ENCODE results near the gene DDR1.
"Not testable (repeated sequence)": the region's sequence is repeated elsewhere in the genome, so short reads cannot be mapped to it uniquely, and the experiment has no call there.

Gene DDR1

GRCh38 chr6:30922447-30922852 is 38.1 kb downstream of the DDR1 start:
- DNase-seq: no peak

DNA sequence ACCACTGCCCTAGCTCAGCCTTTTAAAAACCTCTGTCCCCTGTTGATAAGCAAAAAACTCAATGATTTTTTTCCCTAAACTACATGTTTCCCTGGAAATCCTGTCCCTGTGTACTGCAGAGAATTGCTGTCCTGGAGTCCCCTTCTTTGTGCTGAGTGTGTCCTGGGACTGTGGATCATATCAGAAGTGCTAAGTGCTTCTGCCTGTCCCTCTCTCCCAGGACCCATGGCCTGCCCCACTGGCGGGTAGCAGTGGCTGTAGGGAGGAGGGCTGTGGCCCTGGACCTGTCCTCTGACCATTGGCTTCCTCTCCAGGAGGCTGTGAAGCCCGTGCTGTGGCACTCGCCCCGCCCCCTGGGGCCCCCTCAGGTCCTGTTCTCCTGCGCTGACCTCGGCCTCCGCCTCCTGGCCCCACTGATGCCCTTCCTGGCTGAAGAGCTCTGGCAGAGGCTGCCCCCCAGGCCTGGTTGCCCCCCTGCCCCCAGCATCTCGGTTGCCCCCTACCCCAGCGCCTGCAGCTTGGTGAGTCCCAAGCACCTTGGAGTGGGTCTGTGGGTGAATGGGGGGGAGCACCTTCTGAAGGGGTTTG is 39.8 kb downstream of the DDR1 start:
- not testable (repeated sequence) for DNase-seq

- no peak for DNase-seq
Observed at GRCh38 chr6:30926644-30927043, 42.3 kb downstream of the DDR1 start.

DNA sequence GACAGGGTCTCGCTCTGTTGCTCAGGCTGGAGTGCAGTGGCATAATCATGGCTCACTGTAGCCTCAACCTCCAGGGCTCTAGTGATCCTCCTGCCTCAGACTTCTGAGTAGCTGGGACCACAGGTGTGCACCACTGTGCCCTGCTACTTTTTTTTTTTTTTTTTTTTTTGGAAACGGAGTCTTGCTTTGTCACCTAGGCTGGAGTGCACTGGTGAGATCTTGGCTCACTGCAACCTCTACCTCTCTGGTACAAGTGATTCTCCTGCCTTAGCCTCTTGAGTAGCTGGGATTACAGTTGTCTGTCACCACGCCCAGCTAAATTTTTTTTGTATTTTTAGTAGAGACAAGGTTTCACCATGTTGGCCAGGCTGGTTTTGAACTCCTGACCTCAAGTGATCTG is 42.8 kb downstream of the DDR1 start:
- not testable (repeated sequence) for DNase-seq

DNA sequence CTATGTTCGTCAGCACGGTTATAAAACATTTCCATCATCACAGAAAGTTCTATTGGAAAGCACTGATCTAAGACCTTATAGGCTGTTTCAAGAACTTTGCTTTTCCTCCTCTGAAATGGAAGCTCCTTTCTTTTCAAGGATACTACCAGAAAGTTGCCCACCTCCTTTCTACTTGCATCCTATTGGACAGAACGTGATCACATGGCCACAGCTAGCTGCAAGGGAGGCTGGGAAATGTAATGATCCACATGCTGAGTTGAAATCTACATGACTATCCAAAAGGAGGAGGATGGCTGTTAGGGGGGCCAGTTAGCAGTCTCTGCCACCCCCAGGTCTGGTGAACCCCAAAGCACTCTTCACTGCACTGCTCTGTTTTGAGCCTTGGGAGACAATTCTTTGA is 44.4 kb downstream of the DDR1 start:
- no peak for DNase-seq

DNA sequence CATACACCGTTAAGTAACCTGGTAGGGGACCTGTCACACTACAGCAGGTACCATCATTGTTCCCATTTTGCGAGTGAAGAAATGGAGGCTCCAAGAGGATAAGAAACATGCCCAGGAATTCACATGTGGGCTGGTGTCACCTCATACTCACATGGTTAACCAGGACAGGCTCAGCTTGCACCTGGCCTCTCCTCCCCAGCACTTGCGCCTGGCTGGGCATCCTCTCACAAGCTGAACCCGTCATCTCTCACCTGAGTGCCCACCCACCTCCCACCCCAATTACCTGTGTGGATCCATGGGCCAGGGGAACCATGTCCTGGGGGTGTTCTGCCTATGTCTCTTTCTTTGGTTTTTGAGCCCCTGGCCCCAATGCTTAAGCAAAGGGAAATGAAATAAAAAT is 46.2 kb downstream of the DDR1 start:
- DNase-seq: no peak

- DNase-seq: no peak
Observed at GRCh38 chr6:30931272-30931671, 47.0 kb downstream of the DDR1 start.

GRCh38 chr6:30931969-30932645 is 47.8 kb downstream of the DDR1 start, which contains the start of gene SFTA2:
Gene SFTA2 (minus strand): TSS chr6:30932170. CDS start chr6:30932096, 74 bp downstream.
- DNase-seq: no peak

DNA sequence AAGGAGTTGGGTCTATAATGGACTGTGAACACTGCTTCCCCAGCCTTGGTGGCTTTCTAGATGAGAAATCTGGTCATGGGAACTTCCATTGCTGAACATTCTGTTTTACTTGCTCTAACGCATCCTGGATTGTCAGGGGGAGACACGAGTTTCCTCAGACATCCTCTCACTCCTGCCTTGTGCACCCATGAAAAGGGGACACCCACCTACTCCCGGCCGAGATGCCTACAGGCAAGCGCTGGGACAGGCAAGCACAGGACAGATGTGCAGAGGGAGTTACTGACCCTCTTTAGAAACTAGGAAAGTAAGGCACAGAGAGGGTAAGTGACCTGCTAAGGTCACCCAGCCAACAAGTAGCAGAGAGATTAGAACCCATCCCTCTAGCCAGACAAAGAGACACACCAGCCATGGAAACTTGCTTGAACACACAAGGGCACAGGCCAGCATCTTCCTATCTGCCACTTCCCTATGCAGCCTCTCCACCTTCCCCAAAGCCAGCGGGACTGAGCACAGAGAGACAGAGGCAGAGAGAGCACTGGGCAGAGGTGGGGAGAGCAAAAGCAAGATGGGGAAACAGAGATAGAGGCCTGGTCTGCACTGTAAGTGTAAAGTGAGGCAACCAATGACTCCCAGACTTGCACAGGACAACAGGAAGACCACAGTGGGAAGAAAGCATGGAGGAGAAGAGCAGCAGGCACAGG is 48.5 kb downstream of the DDR1 start:
- DNase-seq: no peak

GRCh38 chr6:30935018-30935417 is 50.7 kb downstream of the DDR1 start:
- DNase-seq: no peak

DNA sequence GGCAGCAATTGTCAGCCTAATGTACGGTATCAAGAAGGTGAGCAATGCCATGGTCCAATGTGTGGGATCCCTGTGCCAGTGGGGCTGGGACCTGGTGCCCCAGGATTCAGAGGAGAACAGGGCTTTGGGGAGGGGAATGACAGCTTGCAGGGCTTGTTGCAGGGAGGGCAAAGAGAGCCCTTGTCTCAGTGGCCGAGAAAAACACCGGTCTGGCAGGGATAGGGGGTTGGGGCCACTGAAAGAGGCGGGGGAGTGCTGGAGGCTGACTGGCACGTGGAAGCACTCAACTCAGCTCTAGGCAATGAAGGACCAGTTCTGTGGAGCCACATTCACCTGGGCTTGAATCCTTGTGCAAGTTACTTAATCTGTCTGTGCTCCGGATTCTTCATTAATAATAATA is 52.9 kb downstream of the DDR1 start:
- no peak for DNase-seq

GRCh38 chr6:30938730-30939129 is 54.4 kb downstream of the DDR1 start:
- DNase-seq: no peak

- DNase-seq: no peak
Observed at GRCh38 chr6:30939473-30939872, 55.2 kb downstream of the DDR1 start.

DNA sequence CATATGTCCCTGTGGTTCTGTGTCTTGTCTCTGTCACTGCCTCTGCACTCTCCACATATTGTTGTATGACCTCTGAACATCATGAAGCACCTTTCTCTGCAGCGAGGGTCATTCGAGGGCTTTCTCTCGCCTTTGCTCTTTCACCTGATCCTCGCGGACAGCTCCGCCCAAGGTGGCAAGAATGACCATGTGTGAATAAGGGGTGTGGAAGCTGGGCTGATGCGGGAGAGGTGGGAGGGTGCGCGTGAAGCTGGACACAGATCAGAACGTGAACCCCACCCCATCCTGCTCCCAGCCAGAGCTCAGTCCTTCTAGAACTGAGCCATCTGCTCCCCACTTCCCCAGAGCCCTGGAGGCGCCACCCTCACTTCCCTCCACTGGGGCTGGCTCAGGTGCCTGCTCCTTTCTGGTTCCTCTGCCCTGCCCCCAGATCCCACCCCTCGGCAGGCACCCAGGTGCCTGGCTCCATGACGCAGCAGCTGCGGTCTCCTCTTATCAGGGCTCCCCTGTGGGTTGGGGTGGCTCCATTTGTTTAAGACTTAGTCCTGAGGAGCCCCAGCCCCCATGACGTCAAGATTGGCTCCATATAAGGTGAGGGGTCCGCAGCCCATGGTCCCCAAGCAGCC is 56.2 kb downstream of the DDR1 start, which contains the start of gene MUCL3:
Gene MUCL3, plus strand, starts transcription at position 613 of the 626 bp plus-strand sequence. CDS start 27 bp downstream, outside the sequence.
- DNase-seq: no peak

DNA sequence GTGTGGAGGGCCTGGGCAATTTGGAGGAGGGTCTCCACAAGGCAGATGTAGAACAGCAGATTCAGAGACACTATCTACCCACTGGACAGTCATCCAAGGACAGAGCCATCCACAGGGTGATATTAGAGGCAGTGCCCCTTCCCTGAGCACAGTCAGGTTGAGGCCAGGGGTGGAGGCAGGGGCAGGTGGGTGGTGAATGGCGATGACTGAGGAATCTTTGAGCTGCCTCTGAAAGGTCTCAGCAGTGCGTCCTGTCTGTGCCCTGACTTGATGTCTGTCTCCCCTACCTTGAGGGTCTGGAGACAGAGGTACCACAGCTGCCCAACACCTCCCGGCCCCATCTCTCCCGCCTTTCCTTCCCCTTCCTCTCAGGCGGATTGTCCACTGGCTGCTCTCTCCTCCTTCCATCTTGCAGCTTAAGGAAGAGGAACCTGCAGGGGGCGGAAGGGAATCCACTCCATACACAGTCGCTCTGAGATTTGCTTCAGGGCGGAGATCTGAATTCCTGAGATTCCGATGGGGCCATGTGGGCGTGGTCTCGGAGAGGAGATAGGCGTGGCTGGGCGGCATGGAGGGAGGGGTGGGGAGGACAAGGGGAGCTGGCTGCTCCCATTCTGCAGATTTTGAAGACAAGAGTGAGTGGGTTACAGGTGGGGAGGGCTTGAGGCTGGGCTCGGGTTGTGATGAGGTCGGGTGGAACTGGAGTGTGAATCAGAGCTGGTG is 58.2 kb downstream of the DDR1 start:
- no peak for DNase-seq

- DNase-seq: no peak
Observed at GRCh38 chr6:30944051-30944450, 59.7 kb downstream of the DDR1 start.

DNA sequence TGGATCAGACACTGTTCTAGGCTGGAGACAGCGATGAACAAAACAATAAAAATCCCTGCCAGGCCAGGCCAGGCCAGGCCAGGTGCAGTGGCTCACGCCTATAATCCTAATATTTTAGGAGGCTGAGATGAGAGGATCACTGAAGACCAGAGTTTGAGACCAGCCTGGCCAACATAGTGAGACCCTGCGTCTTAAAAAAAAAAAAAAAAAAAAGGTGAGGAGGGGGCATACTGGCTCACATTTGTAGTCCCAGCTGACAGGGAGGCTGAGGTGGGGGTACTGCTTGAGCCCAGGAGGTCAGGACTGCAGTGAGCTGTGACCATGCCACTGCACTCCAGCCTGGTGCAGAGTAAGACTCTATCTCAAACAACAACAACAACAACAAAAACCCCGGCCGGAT is 61.0 kb downstream of the DDR1 start:
- DNase-seq: no peak

- DNase-seq: no peak
Observed at GRCh38 chr6:30947231-30947630, 62.9 kb downstream of the DDR1 start.

DNA sequence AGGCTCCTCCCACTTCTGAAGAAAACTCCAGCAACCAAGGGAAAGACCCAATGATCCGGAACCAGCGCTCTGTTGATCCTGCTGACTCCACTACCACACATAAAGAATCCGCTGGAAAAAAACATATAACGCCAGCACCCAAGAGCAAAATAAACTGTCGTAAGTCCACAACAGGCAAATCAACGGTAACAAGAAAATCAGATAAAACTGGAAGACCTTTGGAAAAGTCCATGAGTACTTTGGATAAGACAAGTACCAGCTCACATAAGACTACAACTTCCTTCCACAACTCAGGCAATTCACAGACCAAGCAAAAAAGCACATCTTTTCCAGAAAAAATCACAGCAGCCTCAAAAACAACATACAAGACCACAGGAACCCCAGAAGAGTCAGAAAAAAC is 64.5 kb downstream of the DDR1 start:
- no peak for DNase-seq
